Measurements from ENCODE around the gene CD80.
"Not testable (repeated sequence)": the region's sequence is repeated elsewhere in the genome, so short reads cannot be mapped to it uniquely, and the experiment has no call there.

The CD80 gene

GRCh38 chr3:119557877-119558269 lies 1.5 kb downstream of the CD80 start:
- no peak for DNase-seq (ENCODE audit: extremely low read depth, low read depth)
- TF ChIP-seq, protein P1, sequence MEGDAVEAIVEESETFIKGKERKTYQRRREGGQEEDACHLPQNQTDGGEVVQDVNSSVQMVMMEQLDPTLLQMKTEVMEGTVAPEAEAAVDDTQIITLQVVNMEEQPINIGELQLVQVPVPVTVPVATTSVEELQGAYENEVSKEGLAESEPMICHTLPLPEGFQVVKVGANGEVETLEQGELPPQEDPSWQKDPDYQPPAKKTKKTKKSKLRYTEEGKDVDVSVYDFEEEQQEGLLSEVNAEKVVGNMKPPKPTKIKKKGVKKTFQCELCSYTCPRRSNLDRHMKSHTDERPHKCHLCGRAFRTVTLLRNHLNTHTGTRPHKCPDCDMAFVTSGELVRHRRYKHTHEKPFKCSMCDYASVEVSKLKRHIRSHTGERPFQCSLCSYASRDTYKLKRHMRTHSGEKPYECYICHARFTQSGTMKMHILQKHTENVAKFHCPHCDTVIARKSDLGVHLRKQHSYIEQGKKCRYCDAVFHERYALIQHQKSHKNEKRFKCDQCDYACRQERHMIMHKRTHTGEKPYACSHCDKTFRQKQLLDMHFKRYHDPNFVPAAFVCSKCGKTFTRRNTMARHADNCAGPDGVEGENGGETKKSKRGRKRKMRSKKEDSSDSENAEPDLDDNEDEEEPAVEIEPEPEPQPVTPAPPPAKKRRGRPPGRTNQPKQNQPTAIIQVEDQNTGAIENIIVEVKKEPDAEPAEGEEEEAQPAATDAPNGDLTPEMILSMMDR (IDR thresholded peaks at IDR 0.05; ENCODE audit: low read depth, low read length, missing control alignments), result no peak
- H3K4me3 ChIP-seq (replicated peaks; ENCODE audit: low read depth, low read length), result no peak overlapping the region

DNA sequence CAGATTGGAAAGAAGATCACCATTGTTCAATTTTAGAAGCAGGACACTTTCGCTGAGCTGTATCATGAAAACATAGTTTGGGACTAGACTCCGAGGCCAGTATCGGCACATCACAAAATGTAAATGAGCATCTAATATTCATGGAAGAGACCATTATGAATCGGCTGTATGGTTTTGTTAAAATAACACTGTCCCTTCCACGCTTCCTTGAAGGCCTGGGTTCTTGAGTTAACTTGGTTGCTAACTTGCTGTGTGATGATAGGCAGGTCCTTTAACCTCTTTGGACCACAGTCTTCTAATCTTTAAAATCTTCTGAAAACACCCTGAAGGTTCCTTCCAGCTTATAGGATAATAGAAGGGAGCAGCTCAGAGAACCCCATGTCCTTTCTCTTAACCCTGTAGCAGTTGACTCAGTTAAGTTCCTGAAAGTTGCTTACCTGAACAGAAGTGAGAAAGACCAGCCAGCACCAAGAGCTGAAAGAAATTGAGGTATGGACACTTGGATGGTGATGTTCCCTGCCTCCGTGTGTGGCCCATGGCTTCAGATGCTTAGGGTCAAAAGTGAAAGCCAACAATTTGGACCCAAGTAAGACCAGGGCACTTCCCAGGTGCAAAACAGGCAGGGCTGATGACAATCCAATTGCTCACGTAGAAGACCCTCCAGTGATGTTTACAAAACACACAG lies 2.1 kb downstream of the CD80 start:
- H3K4me3 ChIP-seq (replicated peaks; ENCODE audit: low read depth, low read length), result no peak overlapping the region
- DNase-seq (ENCODE audit: extremely low read depth, low read depth), result no peak
- TF ChIP-seq, protein P1 (IDR thresholded peaks at IDR 0.05; ENCODE audit: low read depth, low read length, missing control alignments), result no peak

DNA sequence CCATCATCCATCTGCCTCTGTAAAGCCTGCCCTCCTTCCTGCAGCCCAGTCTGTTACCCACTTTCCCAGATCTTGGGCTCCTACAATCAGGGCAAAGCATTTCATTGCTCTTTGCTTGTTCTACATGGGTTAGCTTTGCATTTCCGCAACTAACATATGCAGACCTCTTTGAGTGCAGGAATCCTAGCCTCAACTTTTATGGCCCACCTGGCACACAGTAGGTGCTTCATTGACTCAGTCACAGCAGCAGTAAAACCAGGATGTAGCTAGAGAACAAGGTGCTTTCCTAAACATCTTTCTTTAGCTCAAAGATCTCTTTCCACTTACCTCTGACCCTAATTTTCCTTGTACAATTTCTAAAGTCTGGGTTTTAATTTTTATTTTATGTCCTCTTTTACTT lies 3.5 kb downstream of the CD80 start:
- DNase-seq (ENCODE audit: extremely low read depth, low read depth), result no peak
- TF ChIP-seq, protein P1 (IDR thresholded peaks at IDR 0.05; ENCODE audit: low read depth, low read length, missing control alignments), result no peak
- no peak overlapping the region for H3K4me3 ChIP-seq (replicated peaks; ENCODE audit: low read depth, low read length)

DNA sequence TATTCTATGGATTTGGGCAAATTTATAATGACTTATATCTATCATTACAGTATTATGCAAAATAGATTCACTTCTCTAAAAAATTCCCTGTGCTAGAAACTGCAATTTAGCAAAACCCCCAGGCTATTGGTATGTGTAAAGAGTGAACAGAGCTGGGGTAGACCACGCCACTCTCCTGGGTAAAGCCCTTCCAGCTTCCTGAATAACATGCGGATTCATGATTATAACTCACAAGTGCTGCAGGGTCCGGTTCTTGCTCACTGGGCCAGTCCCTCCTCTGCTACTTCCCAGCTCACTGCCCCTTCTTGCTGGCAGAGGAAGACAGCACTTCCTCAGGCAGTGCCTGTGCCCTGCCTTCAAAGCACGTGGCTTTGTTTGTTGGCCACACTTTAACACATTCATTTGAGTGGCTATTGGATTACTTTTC lies 4.1 kb downstream of the CD80 start:
- no peak overlapping the region for H3K4me3 ChIP-seq (replicated peaks; ENCODE audit: low read depth, low read length)
- DNase-seq (ENCODE audit: extremely low read depth, low read depth), result no peak

GRCh38 chr3:119553823-119554415 lies 5.5 kb downstream of the CD80 start:
- TF ChIP-seq, protein P1 (IDR thresholded peaks at IDR 0.05; ENCODE audit: low read depth, low read length, missing control alignments), result no peak
- DNase-seq (ENCODE audit: extremely low read depth, low read depth), result no peak
- H3K4me3 ChIP-seq (replicated peaks; ENCODE audit: low read depth, low read length), result no peak overlapping the region

More for the DNA sequence above, 4.1 kb downstream of the CD80 start:
- TF ChIP-seq, protein P1 (IDR thresholded peaks at IDR 0.05; ENCODE audit: low read depth, low read length, missing control alignments), result no peak

DNA sequence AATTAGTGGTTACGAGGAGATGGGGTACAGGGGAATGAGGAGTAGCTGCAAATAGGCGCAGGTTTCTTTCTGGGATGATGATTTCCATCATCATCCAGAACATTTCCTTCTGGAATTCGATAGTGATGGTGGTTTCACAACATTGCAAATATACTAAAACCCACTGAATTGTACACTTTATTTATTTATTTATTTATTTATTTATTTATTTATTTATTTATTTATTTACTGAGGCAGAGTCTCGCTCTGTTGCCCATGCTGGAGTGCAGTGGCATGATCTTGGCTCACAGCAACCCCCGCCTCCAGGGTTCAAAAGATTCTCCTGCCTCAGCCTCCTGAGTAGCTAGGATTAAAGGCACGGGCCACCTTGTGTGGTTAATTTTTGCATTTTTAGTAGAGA lies 6.5 kb downstream of the CD80 start:
- not testable (repeated sequence) for H3K4me3 ChIP-seq (replicated peaks; ENCODE audit: low read depth, low read length); DNase-seq (ENCODE audit: extremely low read depth, low read depth)

GRCh38 chr3:119551598-119551997 lies 7.8 kb downstream of the CD80 start:
- DNase-seq (ENCODE audit: extremely low read depth, low read depth), result no peak
- TF ChIP-seq, protein P1 (IDR thresholded peaks at IDR 0.05; ENCODE audit: low read depth, low read length, missing control alignments), result no peak
- H3K4me3 ChIP-seq (replicated peaks; ENCODE audit: low read depth, low read length), result no peak overlapping the region
